ENCODE measurements around the gene PRR16.

- TF ChIP-seq, protein P1, sequence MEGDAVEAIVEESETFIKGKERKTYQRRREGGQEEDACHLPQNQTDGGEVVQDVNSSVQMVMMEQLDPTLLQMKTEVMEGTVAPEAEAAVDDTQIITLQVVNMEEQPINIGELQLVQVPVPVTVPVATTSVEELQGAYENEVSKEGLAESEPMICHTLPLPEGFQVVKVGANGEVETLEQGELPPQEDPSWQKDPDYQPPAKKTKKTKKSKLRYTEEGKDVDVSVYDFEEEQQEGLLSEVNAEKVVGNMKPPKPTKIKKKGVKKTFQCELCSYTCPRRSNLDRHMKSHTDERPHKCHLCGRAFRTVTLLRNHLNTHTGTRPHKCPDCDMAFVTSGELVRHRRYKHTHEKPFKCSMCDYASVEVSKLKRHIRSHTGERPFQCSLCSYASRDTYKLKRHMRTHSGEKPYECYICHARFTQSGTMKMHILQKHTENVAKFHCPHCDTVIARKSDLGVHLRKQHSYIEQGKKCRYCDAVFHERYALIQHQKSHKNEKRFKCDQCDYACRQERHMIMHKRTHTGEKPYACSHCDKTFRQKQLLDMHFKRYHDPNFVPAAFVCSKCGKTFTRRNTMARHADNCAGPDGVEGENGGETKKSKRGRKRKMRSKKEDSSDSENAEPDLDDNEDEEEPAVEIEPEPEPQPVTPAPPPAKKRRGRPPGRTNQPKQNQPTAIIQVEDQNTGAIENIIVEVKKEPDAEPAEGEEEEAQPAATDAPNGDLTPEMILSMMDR (conservative IDR thresholded peaks at IDR 0.05; ENCODE audit: low read depth, low read length): no peak
- no peak for TF ChIP-seq EZH2 (IDR thresholded peaks at IDR 0.05; ENCODE audit: borderline replicate concordance, low read depth, low read length, poor library complexity, severe bottlenecking)
Measured at GRCh38 chr5:120692325-120692724, 228.2 kb downstream of the PRR16 start.
